IgD-negative memory B cell (primary cell): ENCODE measurements around the gene PRRC2B. TPM values are rescaled to one million over a fixed set of nuclear protein-coding genes. Genes with fewer than 3 reads are reported as not detected.

Experiments used
- H3K27ac Mint-ChIP-seq, 3 donors: one replicate each; pipeline ENCODE4 v1.8.0; 2020 to 2022; ENCODE audit warnings: mild to moderate bottlenecking in 3 of 3, mixed read lengths in 3 of 3, moderate library complexity in 1 of 3
- H3K27me3 Mint-ChIP-seq: one replicate; pipeline ENCODE4 v1.8.0; 2021; ENCODE audit warnings: mixed read lengths
- H3K36me3 Mint-ChIP-seq: one replicate; pipeline ENCODE4 v1.8.0; 2020; ENCODE audit warnings: mild to moderate bottlenecking, mixed read lengths
- H3K4me1 Mint-ChIP-seq, 3 donors: one replicate each; pipeline ENCODE4 v1.8.0; 2020 to 2022; ENCODE audit warnings: mixed read lengths in 3 of 3, mild to moderate bottlenecking in 1 of 3
- H3K4me3 Mint-ChIP-seq, 4 donors: one replicate each; pipeline ENCODE4 v1.8.0; 2020 to 2022; ENCODE audit warnings: mild to moderate bottlenecking in 4 of 4, mixed read lengths in 4 of 4, moderate library complexity in 3 of 4
- H3K9me3 Mint-ChIP-seq, 3 donors: one replicate each; pipeline ENCODE4 v1.8.0; 2020 to 2021; ENCODE audit warnings: mixed read lengths in 3 of 3, mild to moderate bottlenecking in 1 of 3
- polyA plus RNA-seq: library from polyadenylated mRNA; unstranded; fragments of 300-500 nt; fragmentation: Illumina TruSeq; gene quantifications from one replicate; pipeline ENCODE4 v1.2.3, GENCODE V29; 2021

The PRRC2B gene
- polyA plus RNA-seq, 1 donor from 2014 or later = 34.1 TPM

DNA sequence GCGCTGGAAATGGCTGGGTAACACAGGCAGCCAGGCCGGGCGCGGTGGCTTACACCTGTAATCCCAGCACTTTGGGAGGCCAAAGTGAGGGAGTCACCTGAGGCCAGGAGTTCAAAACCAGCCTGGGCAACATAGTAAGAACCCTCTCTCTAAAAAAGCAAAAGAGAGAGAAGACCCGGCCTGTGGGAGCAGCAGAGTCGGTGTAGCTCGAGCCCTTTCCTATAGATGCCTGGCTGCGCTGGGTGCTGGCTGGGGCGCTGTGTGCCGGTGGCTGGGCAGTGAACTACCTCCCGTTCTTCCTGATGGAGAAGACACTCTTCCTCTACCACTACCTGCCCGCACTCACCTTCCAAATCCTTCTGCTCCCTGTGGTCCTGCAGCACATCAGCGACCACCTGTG is 127.9 kb downstream of the PRRC2B start:
- no peaks in the 10 kb centered on the region for H3K27me3 Mint-ChIP-seq
- H3K9me3 Mint-ChIP-seq = no peaks in the 10 kb centered on the region
- no peak overlapping the region for H3K4me3 Mint-ChIP-seq
- H3K27ac Mint-ChIP-seq = no peak overlapping the region
- peaks cover 0 to 3% (median 0%) of the 10 kb centered on the region in 3 donors for H3K4me1 Mint-ChIP-seq
- peaks cover 9% of the 10 kb centered on the region for H3K36me3 Mint-ChIP-seq

DNA sequence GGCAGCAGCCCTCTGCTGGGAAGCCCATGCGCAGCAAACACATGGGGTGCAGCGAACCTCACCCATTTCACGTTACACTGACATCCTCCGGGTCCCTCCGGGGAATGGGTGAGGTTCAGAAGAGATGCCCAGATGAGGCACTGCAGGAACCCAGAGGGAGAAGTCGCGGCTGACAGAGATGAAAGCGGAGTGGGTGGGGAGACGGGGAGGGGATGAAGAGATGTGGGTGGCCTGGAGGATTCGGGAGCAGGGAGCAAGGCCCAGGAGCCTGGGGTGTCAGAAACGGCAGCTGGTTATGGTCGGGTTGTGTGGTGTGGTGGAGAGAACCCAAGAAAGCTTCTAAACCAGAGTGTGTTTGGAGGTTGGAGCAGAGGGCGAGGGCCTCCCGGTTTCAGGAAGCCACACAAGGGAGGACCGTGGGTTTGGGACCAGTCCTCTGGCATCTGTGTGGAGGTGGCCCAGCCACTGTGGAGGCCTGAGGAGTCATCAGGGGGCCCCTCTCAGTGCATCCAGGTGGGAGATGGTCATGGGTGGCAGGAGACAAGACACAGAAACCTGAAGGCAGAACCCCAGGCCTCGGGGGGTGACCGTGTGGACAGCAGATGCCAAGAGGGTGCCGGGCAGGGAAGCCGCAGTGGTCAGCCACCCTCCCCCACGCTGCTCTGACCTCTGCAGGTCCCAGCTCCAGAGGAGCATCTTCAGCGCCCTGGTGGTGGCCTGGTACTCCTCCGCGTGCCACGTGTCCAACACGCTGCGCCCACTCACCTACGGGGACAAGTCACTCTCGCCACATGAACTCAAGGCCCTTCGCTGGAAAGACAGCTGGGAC is 128.6 kb downstream of the PRRC2B start:
- peaks cover 9% of the 10 kb centered on the region for H3K36me3 Mint-ChIP-seq
- no peaks in the 10 kb centered on the region for H3K9me3 Mint-ChIP-seq
- H3K4me1 Mint-ChIP-seq = peaks cover 0 to 3% (median 0%) of the 10 kb centered on the region in 3 donors
- H3K27ac Mint-ChIP-seq = peak overlapping the region in 2 of 3 donors; percentile 67 to 82
- H3K27me3 Mint-ChIP-seq = no peaks in the 10 kb centered on the region
- H3K4me3 Mint-ChIP-seq = no peak overlapping the region

DNA sequence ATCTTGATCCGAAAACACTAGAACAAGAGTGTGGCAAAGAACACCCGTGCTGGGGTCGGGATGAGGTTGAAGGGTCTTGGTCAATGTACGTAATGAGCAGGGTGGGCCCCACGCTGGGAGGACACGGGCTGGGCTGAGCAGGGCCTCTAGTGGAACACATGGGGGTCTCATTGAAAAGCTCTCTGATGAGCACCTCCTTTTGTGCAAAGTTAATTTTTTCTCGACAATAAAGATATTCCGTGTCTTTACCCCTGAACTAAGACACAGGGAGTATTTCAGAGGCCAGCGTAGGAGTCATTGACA is 129.2 kb downstream of the PRRC2B start:
- H3K36me3 Mint-ChIP-seq = peaks cover 5% of the 10 kb centered on the region
- H3K27ac Mint-ChIP-seq = peak overlapping the region in 2 of 3 donors; percentile 67 to 82
- H3K27me3 Mint-ChIP-seq = no peaks in the 10 kb centered on the region
- H3K4me1 Mint-ChIP-seq = peaks cover 0 to 3% (median 0%) of the 10 kb centered on the region in 3 donors
- H3K9me3 Mint-ChIP-seq = no peaks in the 10 kb centered on the region
- no peak overlapping the region for H3K4me3 Mint-ChIP-seq

DNA sequence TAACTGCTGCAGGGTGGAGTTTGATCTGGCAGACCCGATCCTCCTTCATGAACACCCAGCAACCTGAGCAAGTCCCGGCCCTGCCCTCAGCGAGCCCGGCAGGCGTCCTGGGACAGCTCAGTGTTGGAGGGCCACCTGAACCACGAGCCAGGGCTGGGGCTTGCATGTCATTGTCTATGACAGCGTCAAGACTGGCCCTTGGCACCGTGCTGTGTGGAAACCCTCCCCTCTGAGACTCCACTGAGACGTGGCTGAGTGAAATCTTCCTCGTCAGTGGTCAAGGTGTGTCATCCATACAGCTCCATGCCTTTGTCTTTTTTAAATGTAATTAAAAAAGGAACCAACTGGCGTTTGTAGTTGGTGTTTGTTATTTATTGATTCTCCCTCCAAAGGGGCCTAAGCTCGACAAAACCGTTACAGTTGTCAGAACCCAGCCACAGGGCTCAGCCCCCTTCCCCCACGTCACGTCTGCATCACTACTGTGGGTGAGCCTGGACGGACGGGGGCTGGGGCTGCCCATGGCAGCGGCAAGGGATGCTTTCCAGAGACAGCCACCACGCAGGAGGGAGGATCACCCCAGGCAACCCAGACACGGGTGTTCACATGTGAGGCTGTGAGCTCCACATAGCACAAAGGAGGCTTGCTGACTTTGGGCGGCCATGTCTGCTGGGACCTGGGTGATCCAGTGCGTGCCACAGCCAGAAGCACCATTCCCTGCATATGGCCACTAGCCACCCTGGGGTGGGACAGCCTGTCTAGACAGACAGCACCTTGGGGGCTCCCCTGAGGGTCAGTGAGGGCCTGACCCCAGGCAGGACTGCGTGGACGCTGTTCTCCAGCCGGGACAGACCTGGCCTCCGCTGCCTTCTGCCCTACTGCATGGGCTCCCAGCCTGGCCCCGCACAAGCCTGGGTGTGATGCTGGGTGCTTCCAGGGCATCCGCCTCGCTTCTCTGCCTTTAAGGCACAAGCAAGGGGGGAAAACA is 129.9 kb downstream of the PRRC2B start:
- Mint-ChIP-seq H3K27me3 (no peaks in the 10 kb centered on the region), H3K36me3 (peaks cover 5% of the 10 kb centered on the region), H3K27ac (peak overlapping the region in 1 of 3 donors; percentile 82)

GRCh38 chr9:131524665-131525315 is 130.9 kb downstream of the PRRC2B start:
- H3K27ac Mint-ChIP-seq = peak overlapping the region in 1 of 3 donors; percentile 46
- no peaks in the 10 kb centered on the region for H3K27me3 Mint-ChIP-seq
- peak overlapping the region in 1 of 4 donors; percentile 62 for H3K4me3 Mint-ChIP-seq
- H3K4me1 Mint-ChIP-seq = peaks cover 0 to 3% (median 2%) of the 10 kb centered on the region in 3 donors
- H3K9me3 Mint-ChIP-seq = no peaks in the 10 kb centered on the region
- peaks cover 5% of the 10 kb centered on the region for H3K36me3 Mint-ChIP-seq

More for the DNA sequence above, 129.9 kb downstream of the PRRC2B start:
- Mint-ChIP-seq H3K4me1 (peaks cover 0 to 3% (median 2%) of the 10 kb centered on the region in 3 donors), H3K4me3 (peak overlapping the region in 1 of 4 donors; percentile 62), H3K9me3 (no peaks in the 10 kb centered on the region)

DNA sequence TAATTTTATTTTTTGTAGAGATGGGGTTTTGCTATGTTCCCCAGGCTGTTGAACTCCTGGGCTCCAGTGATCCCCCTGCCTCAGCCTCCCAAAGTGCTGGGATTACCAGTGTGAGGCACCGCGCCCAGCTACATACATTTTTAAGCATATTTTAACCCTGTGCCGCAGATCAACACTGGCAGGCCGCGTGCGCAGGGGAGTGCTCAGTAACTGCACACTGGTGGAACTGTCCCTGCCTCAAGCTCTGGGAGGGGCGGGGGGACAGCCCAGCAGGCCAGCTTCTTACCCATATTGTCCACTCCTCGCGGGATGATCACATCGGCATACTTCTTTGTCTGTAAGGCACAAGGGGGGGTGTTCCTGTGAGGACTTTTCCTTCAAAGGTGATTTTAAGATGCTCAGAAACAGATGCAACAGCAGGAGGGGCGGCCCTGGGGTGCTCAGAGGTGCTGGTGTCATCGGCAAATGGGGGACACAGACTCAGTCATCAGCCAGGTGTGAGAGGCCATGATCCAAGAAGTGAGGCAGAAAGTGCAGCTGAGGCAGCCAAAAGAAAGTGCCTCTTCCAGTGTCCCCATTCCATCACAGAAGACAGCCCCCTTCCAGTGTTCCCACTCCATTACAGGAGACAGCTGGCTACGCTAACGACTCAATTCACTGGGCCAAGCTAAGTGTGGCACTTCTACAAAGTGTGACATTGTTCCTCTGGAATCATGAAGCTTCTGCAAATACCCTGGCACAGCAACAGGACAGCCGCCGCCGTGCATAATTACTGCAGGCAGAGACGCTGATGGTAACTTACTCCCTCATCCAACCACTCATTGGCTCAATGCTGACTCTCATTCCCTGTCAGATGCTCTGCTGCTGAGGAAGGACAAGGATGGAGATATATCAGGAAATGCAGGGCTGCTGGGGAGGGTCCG is 132.0 kb downstream of the PRRC2B start:
- no peaks in the 10 kb centered on the region for H3K27me3 Mint-ChIP-seq
- peaks cover 0 to 6% (median 3%) of the 10 kb centered on the region in 3 donors for H3K4me1 Mint-ChIP-seq
- no peak overlapping the region for H3K27ac Mint-ChIP-seq
- peaks cover 5% of the 10 kb centered on the region for H3K36me3 Mint-ChIP-seq
- no peaks in the 10 kb centered on the region for H3K9me3 Mint-ChIP-seq
- peak overlapping the region in 3 of 4 donors; percentile 7 to 74 (median 35) for H3K4me3 Mint-ChIP-seq

GRCh38 chr9:131528186-131528585 is 134.3 kb downstream of the PRRC2B start:
- H3K9me3 Mint-ChIP-seq = no peaks in the 10 kb centered on the region
- H3K27ac Mint-ChIP-seq = no peak overlapping the region
- H3K27me3 Mint-ChIP-seq = no peaks in the 10 kb centered on the region
- peak overlapping the region; percentile 34 to 84 (median 66) for H3K4me3 Mint-ChIP-seq
- peaks cover 5% of the 10 kb centered on the region for H3K36me3 Mint-ChIP-seq
- H3K4me1 Mint-ChIP-seq = peaks cover 0 to 6% (median 6%) of the 10 kb centered on the region in 3 donors

GRCh38 chr9:131528886-131529505 is 135.1 kb downstream of the PRRC2B start:
- no peaks in the 10 kb centered on the region for H3K9me3 Mint-ChIP-seq
- peak overlapping the region in 1 of 3 donors; percentile 56 for H3K27ac Mint-ChIP-seq
- H3K4me3 Mint-ChIP-seq = peak overlapping the region in 2 of 4 donors; percentile 68 to 84
- H3K27me3 Mint-ChIP-seq = no peaks in the 10 kb centered on the region
- H3K36me3 Mint-ChIP-seq = peaks cover 5% of the 10 kb centered on the region
- peaks cover 0 to 6% (median 6%) of the 10 kb centered on the region in 3 donors for H3K4me1 Mint-ChIP-seq

GRCh38 chr9:131529597-131530545 is 136.0 kb downstream of the PRRC2B start:
- Mint-ChIP-seq H3K9me3 (no peaks in the 10 kb centered on the region), H3K36me3 (no peaks in the 10 kb centered on the region), H3K4me1 (peaks cover 5 to 10% (median 9%) of the 10 kb centered on the region in 3 donors), H3K27me3 (no peaks in the 10 kb centered on the region), H3K4me3 (peak overlapping the region; percentile 53 to 88 (median 83)), H3K27ac (peak overlapping the region in 2 of 3 donors; percentile 56 to 87)

GRCh38 chr9:131530546-131530919 is 136.6 kb downstream of the PRRC2B start:
- H3K9me3 Mint-ChIP-seq = no peaks in the 10 kb centered on the region
- peak overlapping the region in 1 of 3 donors; percentile 87 for H3K27ac Mint-ChIP-seq
- no peaks in the 10 kb centered on the region for H3K27me3 Mint-ChIP-seq
- H3K4me3 Mint-ChIP-seq = peak overlapping the region in 3 of 4 donors; percentile 79 to 88 (median 87)
- peaks cover 5 to 10% (median 9%) of the 10 kb centered on the region in 3 donors for H3K4me1 Mint-ChIP-seq
- no peaks in the 10 kb centered on the region for H3K36me3 Mint-ChIP-seq

DNA sequence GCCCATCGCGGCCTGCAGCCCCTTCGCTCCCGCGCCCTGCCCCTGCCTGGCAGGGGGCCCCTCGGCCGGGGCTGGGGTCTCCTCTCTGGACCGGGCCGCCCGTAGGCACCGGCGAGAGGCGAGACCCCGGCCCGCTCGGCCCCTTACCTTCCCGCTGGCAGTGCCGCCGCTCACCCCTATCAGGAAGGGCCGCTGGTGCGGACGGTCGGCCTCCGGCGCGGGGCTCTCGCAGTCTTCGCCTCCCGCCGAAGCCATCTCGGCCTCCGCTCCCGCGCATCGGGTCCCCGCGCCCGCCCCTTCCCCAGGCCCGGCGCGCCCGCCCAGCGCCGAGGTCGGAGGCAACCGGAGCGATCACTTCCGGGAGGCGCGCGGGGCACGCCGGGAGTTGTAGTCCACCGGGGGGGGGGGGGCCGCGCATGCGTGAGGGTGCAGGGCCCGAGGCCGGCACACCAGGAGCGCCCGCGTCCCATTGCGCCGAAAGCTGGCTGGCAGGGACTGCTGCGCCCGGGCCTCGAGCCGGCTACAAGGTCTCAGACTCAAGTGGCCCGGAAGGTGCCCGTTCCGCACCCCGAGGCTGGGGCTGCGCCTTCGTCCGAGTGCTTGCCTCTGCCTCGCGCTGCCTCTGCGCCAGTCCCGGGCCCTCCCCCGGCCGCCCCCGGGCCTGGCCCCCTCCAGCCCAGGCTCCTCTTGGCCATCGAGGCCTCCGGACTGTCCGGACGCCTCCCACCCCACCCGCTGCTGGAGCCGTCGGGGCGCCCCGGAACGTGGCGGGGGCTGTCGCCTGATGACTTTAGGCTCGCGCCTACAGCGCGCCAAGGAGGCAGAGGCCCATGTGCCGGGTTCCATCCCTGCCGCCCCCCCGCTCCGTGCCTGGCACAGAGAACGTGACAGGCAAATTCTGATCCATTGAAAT is 137.3 kb downstream of the PRRC2B start, which contains the start of gene UCK1:
Gene UCK1 (minus strand): TSS at position 344 of the 913 bp plus-strand sequence. CDS start 89 bp downstream, at position 255.
- no peaks in the 10 kb centered on the region for H3K27me3 Mint-ChIP-seq
- no peaks in the 10 kb centered on the region for H3K9me3 Mint-ChIP-seq
- H3K4me1 Mint-ChIP-seq = peaks cover 5 to 10% (median 9%) of the 10 kb centered on the region in 3 donors
- peak within 1 kb of the TSS; percentile 38 to 88 (median 83) for H3K4me3 Mint-ChIP-seq
- peak within 1 kb of the TSS in 2 of 3 donors; percentile 56 to 87 for H3K27ac Mint-ChIP-seq
- H3K36me3 Mint-ChIP-seq = no peaks in the 10 kb centered on the region
